GM12892 (cell line): ENCODE results near the gene ATP9A.

Experiments
- POLR2A ChIP-seq: IDR thresholded peaks from 2 replicates; pipeline ENCODE4 v1.6.1; 2011; ENCODE audit warnings: low read depth, low read length, control low read depth
- POLR2AphosphoS5 ChIP-seq: IDR thresholded peaks from 2 replicates; pipeline ENCODE4 v1.6.1; 2011; ENCODE audit warnings: low read depth, low read length, control low read depth
- TAF1 ChIP-seq: IDR thresholded peaks from 2 replicates; pipeline ENCODE4 v1.6.1; 2011; ENCODE audit warnings: low read depth, mild to moderate bottlenecking, control low read depth, low read length, borderline replicate concordance

GRCh38 chr20:51600950-51601349 is 167.2 kb downstream of the ATP9A start:
- TF ChIP-seq POLR2AphosphoS5 (no peak), POLR2A (no peak), TAF1 (no peak)
